GM21381 (cell line): ENCODE results near the gene PAOX.

ENCODE experiments used
- ATAC-seq: cut with Tn5 transposase; IDR thresholded peaks from one replicate; pipeline ENCODE4 v1.9.1; 2021; ENCODE audit warnings: mild to moderate bottlenecking, moderate library complexity; ENCODE audit not compliant: unreplicated experiment

Gene PAOX

DNA sequence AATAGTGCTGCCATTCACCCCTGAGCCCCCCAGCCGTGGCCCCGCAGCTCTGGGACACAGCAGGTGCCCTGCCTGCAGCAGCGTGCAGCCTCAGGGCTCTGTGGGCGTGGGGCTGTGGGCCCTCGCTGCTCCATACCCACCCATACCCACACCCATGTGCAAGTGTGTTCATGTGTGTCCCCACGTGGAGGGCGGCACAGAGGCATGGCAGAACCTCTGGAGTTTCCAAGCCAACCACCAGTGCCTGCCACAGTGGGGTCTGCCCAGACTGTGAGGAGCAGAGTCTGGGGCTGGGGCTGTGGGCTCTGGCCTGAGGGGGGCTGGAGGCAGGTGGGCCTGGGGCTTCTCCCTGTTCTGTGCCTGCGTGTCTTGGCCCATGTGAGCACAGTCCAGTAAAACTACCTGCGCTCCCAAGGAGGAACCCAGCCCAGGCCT lies 29.5 kb upstream of the PAOX start:
- ATAC-seq = no peak

DNA sequence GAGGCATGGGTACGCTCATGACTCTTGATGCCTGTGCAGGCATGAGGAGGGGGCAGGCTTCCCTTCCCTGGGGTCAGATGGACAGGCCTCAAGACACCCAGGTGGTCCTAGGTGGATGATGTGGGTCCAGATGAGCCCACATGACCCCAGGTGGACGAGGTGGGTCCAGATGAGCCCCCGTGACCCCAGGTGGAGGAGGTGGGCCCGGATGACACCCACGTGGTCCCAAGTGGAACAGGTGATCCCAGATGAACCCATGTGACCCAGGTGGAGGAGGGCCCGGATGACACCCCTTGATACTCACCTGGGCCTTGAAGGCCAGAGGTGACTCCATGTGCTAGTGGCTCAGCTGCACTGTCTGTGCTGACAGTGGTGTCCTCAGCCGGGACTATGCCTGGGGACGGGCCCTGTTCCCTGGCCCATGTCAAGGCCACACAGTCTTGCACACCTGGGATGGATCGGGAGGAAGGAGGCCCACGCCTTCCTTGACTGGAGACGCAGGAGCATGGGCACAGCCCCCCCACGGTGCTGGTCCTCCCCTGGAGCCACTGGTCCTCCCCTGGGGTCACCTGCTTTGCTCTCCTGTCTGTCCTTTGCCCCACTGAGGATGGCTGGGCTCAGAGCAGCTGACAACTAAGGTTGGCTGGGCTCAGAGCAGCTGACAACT lies 28.6 kb upstream of the PAOX start:
- no peak for ATAC-seq

DNA sequence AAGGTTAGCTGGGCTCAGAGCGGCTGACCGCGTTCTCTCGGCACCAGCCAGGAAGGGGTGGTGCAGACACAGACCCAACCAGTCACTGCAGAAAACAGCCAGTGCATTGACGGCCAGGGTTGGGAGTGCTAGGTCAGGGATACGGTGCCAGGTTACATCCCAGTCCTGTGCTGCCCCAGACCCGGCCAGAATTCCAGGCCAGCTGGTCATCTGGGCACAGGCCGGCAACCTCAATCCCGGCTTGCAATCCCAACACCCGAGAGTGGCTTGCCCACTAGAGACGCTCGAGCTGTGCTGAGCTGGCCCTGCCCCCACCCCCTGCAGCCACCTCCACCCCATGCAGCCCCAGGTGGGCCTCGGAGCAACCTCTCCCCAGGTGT lies 28.1 kb upstream of the PAOX start:
- ATAC-seq = no peak

DNA sequence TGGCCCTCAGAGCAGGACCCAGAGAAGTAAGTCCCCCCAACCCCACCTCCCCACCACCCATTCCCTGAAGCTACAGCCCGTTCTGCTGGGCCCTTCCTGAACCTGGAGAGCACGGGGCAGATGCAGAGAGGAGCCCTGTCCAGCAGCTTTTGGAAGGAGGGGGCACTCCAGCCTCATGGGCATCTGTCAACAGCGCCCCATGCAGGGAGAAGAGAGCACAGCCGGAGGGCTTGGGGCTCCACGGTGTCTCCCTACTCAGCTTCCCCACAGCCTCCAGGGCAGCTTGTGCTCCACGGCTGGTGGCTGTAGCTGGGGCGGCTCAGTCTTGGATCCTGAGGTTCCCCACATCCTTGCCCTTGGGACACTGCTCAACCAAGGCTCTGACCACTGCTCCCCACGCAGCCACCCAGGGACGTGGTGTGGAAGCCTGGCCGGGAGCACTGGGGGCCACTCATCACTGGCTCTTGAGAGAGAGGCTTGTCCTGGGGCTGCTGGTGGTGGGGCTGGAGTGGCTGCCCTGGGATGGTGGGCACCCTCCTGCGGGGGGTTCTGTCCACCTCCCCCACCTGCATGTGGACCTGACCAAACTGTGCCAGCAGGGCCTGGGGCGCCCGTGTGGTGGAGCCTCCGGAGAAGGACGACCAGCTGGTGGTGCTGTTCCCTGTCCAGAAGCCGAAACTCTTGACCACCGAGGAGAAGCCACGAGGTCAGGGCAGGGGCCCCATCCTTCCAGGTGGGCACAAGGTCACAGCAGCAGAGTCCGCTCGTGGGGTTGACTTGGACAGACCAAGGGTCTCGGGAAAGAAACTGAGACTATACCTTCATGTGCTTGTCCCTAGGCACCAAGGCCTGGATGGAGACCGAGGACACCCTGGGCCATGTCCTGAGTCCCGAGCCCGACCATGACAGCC lies 27.4 kb upstream of the PAOX start:
- no peak for ATAC-seq

DNA sequence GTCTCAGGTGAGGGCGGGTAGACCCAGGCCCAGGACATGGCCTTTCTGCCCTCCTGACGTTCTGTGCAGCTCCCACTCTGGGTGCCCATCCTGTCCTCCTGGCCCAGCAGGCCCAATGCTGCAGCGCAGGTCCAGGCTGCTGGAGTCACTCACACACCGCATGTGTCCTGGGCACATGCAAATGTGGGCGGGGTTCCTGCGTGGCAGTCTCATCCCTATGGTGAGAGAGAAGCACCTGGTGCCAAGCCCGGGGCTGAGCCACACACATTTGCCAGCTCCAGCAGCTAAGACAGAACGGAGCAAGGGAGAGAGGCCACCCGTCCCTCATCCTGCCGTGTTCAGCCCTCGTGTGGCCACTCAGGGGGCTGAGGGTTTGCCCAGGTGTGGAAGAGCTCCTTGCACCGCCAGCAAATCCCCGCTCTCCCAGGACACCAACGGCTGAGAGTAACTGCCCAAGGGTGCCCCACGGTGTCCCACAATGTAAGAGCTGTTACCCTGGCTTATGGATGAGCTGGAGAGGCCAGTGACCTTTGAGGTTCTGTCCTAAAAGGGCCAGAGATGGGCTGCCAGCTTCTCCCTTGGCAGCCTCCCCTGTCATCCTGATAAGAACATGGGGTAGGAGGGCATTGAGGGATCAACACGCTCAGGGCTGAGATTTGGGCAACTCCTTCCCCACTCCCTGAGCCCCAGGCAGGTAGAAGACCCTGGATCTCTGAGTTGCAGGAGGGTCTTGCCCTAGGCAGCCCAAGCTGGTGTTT lies 25.7 kb upstream of the PAOX start:
- ATAC-seq = no peak

DNA sequence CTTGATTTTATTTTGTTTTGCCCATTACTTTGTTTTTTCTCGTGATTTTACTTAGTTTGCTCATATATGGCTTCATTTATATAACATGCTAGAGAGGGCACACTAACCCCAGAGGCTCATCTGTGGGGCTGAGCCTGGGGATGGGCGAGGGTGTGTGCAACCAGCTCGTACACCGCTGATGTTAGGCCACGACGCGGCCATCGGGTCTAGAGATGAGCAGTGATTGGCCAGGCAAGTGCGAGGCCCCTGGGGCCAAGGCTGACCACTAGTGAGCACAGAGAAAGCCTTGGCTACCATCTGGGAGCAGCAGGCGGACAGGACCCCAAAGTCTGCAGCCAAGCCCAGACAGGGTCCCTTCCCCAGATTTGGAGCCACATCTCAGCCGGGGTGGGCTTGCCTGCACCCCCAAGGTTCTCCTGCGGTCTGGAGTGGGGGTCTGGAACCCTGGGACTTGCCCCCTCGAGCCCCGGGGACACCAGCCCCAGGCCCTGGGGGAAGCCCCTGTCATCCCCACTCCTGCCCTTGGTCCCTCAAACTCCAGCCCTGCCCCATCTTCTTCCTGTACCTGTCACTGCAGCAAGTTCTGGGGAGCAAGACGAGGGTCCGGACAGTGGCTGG lies 25.0 kb upstream of the PAOX start:
- no peak for ATAC-seq

DNA sequence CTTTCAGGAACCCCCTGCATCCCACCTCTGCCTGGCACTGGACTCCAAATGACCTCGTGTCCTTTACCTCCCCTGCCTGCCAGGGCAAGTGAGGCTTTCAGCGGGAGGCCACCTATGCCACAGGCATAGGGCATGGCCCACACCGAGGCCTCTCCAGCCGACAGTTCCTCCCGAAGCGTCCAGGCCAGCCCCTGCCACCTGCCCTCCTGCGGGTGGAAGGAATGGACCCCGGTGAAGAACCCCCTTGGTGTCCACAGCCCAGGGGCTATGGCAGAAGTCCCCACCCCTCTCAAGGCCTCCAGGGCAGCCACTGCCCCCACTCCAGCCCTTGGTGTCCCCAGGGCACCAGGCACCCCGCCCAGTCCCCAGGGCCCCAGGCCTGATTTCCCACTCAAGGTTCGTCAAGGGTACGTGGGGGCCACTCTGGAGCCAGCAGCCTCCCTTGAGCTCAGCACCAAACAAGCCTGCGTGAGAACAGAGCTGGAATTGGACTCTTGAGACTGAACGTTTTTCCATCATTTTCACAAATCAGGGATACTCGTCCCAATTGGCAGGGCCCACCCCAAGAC lies 24.3 kb upstream of the PAOX start:
- no peak for ATAC-seq

DNA sequence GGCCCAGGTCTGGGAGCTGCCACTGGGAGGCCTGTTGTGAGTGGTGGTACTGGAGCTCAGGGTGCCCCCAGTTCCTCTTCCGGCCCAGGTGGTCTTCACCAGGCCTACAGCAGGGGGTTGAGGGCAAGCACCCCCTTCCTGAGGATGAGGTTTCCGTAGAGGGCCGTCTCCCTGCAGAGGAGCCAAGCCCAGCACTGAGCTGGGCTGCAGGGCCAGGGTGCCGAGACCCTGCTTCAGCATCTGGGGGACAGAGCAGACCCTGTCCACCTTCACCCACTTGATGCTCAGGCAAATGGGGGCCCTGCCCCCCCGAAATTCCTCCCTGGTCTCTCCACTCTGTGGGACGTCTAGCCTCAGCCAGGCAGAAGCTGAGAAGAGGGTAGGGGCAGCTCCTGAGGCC lies 23.8 kb upstream of the PAOX start:
- ATAC-seq = no peak

DNA sequence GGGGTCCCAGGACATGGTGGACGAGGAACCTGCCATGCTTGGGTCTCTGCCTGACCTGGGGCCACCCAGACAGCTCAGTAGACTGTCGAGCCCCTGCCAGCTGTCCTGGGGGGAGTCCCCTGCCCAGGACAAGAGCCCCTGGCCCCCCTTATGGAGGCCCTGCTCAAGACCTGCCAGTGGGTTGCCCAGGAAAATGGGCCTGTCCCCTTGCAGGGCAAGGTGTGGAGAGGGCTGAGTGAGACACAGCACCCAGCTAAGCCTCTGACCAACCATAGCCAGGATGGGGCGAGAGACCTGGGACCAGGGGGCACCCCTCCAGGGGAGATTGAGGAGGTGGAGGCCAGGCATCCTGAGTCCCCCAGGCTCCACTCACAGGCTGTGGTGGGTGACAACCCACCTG lies 23.1 kb upstream of the PAOX start:
- ATAC-seq = no peak

DNA sequence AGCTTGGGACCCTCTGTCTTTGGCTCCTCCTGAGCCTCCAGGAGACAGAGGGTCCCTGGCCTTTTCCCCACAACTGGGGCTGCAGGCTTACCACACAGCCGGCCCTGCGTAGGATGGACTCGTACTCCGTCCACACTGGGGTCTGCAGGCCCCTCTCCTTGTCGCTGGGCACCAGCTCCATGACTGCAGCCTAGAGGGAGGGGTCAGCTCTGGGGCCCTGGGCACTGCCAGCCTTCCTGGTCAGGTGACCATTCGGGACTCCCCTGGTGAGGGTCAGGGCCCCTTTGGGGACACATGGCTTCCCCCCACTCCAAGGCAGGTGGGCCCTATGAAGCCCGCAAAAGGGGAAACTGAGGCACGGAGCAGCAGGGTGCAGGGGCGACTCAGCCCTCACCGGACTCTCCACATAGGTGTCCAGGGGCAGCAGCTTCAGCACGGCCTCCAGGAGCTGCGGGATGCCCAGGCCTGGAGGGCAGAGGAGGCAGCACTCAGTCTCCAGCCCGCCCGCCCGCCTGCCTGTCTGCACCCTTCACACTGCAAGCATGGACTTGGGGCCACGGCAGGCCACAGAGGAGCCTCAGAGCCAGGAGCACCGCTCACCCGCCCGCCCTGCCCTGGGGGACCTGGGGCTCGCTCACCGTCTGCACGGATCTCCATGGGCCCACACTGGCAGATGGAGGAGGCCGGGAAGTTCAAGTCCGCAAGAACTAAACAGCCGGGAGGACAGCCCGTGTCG lies 22.3 kb upstream of the PAOX start:
- ATAC-seq = no peak

DNA sequence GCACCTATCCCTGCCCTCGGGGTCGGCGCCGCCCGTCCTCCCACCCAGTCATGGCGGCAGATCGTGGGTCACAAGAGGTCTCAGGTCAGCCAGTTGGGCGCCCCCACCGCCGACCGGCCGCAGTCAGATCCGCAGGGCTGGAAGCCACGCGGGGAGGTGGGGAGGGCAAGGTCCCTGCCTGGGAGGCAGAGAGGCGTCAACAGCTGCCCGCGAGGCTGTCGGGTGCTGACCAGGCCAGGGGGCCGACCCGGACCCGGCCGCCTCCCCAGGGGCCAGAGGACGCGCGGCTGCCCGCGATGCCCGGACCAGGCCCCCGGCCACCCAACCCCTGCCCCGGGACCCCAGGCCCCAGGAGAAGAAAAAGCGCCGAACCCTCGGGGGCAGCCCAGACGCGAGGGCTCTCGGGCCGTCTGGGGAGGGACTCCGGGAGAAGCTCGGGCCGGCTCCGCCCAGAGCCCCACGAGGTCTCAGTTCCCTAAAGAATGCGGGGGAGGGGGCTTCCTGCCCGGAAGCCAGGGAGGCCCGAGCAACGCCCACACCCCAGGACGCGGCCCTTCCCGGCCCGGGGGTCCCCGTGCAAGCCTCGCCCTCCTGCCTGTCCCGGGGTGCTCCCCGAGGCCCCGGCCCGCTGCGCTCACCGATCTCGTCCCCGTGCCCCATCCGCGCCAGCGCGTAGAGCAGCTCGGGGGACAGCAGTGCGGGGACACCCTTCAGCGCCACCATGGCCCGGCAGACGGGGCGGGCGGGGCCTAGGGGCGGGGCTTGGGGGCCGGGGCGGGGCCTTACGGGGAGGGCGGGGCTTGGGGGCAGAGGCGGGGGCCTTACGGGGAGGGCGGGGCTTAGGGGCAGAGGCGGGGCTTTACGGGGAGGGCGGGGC lies 21.5 kb upstream of the PAOX start, which contains the start of gene FUOM:
TSS of gene FUOM (minus strand) at position 735 of the 877 bp plus-strand sequence. CDS start at position 723, 12 bp downstream.
- peak; percentile 68 for ATAC-seq

DNA sequence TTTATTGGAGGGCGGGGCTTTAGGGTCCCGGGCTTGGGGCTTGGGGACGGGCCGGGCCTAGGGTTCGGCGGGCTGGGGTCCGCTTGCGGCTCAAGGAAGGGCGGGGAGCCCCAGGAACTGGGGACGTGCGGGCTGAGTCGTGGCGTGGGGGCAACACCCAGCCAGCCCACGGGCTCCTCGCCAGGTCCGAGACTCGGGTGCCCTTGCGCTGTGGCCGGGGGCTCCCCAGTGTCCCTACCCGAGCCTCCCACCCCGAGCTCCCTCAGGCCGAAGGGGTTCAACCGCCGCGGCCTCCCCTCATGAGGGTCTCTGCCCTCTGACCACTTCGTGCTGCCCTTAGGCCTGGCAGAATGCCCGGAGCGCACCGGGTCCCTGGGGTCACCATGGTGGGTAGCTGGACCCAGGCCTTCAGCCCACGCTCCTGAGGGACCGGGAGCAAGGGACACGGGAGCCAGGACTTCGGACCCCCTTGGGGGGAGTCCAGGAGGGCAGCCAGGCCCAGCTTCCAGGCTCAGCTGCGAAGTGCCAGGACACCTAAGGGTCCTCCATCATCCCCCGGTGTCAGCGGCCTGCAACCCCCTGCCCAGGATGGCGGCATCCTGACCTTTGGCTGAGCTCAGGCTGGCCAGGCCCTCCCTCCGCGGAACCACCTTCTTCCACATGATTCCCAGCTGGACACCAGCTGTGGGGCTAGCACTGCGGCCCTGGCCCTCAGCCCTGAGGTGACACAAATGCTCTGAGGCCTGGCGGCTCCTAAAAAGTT lies 20.7 kb upstream of the PAOX start:
- no peak for ATAC-seq

DNA sequence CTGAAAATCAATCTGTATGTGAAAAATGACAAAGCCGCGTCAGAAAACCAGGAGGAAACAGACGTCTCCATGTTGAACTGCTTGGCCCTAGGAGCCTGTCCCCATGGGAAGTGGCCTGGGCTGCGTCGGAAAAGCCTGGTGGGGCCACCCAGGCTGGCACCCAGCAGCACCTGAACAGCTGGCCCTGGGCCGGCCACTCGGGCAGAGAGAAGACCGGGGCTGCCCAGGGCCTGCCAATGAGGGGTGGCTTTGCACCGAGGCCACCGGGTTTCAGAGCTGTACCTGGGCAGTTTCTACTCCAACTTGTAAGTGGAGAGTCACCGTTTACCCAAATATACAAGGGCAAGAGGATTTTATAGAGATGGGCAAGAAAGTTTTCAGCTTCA lies 20.1 kb upstream of the PAOX start:
- ATAC-seq = no peak

DNA sequence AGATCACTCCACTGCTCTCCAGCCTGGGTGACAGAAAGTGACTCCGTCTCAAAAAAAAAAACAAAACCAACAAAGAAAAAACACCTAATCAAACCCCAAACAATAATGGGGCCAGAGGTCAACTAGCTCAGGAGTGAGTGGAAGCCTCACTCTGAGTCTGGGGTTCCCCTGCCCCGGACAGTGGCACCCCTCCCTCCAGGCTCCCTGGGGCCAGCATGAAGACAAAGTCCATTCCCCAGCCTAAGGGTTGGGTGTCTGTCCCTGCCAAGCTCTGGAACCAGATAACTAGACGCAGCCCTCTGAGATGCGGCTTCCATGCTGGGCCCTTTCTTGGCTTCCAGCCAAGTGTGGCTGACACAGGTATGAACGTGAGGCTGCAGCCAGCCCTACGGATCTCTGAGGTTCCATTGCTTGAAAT lies 19.5 kb upstream of the PAOX start:
- no peak for ATAC-seq

DNA sequence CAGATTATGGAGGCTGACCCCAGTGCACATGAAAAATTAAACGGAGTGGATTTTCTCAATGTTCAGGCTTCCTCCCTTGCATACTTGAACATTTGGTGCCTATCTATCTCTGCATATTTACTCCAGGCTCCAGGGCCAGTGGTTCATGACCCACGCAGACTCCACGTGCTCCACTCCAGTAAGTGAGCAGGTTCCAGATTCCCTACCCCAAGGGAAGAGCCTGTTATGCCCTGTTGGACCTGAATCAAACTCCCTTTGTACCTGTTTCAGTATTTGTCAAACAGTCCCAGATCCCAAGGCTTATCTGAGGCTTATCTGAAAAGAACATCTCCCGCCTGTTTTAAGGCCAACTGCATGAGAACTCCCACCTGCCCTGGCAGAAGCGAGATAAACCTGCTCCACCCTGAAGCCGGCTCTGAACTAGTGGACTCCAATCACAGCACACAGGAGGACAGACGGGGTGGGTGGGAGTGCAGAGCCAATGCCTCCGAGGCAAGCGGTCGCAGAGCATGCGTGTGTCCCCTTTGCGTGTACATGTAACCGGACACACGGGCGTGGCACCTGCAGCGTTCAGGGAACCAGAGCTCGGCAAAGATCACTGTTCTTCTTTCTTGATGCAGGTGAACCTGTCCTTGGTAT lies 19.0 kb upstream of the PAOX start:
- no peak for ATAC-seq

DNA sequence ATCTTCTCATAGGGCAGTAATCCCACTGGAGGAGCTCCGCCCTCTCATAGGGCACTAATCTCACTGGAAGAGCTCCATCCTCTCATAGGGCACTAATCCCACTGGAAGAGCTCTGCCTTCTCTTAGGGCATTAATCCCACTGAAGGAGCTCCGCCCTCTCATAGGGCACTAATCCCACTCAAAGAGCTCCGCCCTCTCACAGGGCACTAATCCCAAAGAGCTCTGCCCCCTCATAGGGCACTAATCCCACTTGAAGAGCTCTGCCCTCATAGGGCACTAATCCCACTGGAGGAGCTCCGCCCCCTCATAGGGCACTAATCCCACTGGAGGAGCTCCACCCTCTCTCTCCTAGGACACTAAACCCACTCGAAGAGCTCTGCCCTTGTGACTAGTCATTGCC lies 17.8 kb upstream of the PAOX start:
- ATAC-seq = no peak

DNA sequence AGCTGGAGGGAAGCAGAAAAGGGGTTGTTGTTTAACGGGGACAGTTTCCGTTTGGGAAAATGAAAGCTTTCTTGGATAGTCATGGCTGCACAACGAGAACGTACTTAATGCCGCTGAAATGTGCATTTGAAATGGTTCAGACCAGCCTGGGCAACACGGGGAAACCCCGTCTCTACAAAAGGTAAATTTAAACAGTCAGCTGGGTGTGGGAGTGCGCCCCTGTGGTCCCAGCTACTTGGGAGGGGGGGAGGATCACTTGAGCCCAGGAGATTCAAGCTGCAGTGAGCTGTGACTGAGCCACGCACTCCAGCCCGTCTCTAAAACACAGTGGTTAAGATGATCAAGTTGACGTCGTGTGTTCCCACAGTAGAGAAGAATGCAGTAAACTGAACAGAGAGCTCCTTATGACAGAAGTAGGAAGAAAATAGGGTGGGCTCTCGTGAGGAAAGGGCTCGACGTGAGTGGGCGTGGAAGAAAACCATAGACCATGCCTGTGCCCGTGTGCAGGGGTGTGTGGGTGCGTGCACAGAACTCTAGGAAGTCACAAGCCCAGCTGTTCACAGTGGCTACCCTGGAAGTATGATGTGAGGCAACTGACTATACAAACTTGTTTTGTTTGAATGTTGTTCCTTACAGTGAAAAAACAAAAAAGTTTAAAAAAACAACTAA lies 17.2 kb upstream of the PAOX start:
- no peak for ATAC-seq
